Fibroblast of peridontal ligament (primary cell): ENCODE measurements around the gene CFAP70.
"Not testable (repeated sequence)": the region's sequence is repeated elsewhere in the genome, so short reads cannot be mapped to it uniquely, and the experiment has no call there.

Experiments used
- DNase-seq: peaks from one replicate; pipeline ENCODE4 v3.0.0-alpha.2; 2010; ENCODE audit errors: extremely low read depth

Gene CFAP70

GRCh38 chr10:73339436-73339835 is 19.2 kb downstream of the CFAP70 start:
- DNase-seq: no peak

- DNase-seq: no peak
Measured at GRCh38 chr10:73338801-73339368, 19.8 kb downstream of the CFAP70 start.

- DNase-seq: no peak
Measured at GRCh38 chr10:73333202-73333601, 25.5 kb downstream of the CFAP70 start.

GRCh38 chr10:73332379-73332778 is 26.3 kb downstream of the CFAP70 start:
- no peak for DNase-seq

GRCh38 chr10:73328523-73328922 is 30.1 kb downstream of the CFAP70 start:
- not testable (repeated sequence) for DNase-seq

GRCh38 chr10:73325290-73325689 is 33.4 kb downstream of the CFAP70 start:
- not testable (repeated sequence) for DNase-seq

- not testable (repeated sequence) for DNase-seq
Measured at GRCh38 chr10:73323582-73323981, 35.1 kb downstream of the CFAP70 start.

GRCh38 chr10:73310475-73310874 is 48.2 kb downstream of the CFAP70 start:
- DNase-seq: no peak

GRCh38 chr10:73307203-73307800 is 51.4 kb downstream of the CFAP70 start:
- DNase-seq: no peak

GRCh38 chr10:73306171-73306708 is 52.4 kb downstream of the CFAP70 start:
- no peak for DNase-seq

- DNase-seq: no peak
Measured at GRCh38 chr10:73296946-73297345, 61.7 kb downstream of the CFAP70 start.

- DNase-seq: no peak
Measured at GRCh38 chr10:73293461-73293860, 65.2 kb downstream of the CFAP70 start.

GRCh38 chr10:73289958-73290357 is 68.7 kb downstream of the CFAP70 start:
- DNase-seq: no peak

GRCh38 chr10:73287441-73287840 is 71.2 kb downstream of the CFAP70 start:
- DNase-seq: no peak

- no peak for DNase-seq
Measured at GRCh38 chr10:73281097-73281496, 77.6 kb downstream of the CFAP70 start.

GRCh38 chr10:73264423-73264822 is 94.2 kb downstream of the CFAP70 start:
- DNase-seq: no peak

GRCh38 chr10:73263693-73264347 is 94.8 kb downstream of the CFAP70 start:
- DNase-seq: peak; percentile 57

- DNase-seq: no peak
Measured at GRCh38 chr10:73262880-73263555, 95.6 kb downstream of the CFAP70 start.

- DNase-seq: peak; percentile 79
Measured at GRCh38 chr10:73262105-73262730, 96.4 kb downstream of the CFAP70 start.

- no peak for DNase-seq
Measured at GRCh38 chr10:73261362-73261995, 97.2 kb downstream of the CFAP70 start.

GRCh38 chr10:73258612-73259011 is 100.1 kb downstream of the CFAP70 start:
- DNase-seq: not testable (repeated sequence)

GRCh38 chr10:73253225-73253555 is 105.5 kb downstream of the CFAP70 start:
- no peak for DNase-seq
